Colonic mucosa (tissue), 4 donors: ENCODE data around the gene ZZZ3. TPM values are rescaled to one million over a fixed set of nuclear protein-coding genes. Genes with fewer than 3 reads are reported as not detected.

Source experiments
- DNase-seq: peaks from one replicate; pipeline ENCODE4 v3.0.0-alpha.2; 2020
- H3K27ac ChIP-seq: fragments of 200-600 bp; one replicate; pipeline ENCODE4 v1.8.0; 2021
- H3K27me3 ChIP-seq: fragments of 200-600 bp; one replicate; pipeline ENCODE4 v1.8.0; 2021
- H3K36me3 ChIP-seq: fragments of 200-600 bp; one replicate; pipeline ENCODE4 v1.8.0; 2021
- H3K4me1 ChIP-seq: fragments of 200-600 bp; one replicate; pipeline ENCODE4 v1.8.0; 2021; ENCODE audit warnings: mild to moderate bottlenecking
- H3K4me3 ChIP-seq: fragments of 200-600 bp; one replicate; pipeline ENCODE4 v1.8.0; 2021
- H3K9ac ChIP-seq, 2 donors: one replicate each; pipeline ENCODE4 v1.7.0; 2013; ENCODE audit warnings: control low read depth in 2 of 2, low read depth in 2 of 2, low read length in 2 of 2
- H3K9me3 ChIP-seq: fragments of 200-600 bp; one replicate; pipeline ENCODE4 v1.8.0; 2021
- CTCF ChIP-seq: fragments of 200-600 bp; IDR thresholded peaks from one replicate; pipeline ENCODE4 v1.8.0; 2022; ENCODE audit warnings: antibody characterized with exemption, mild to moderate bottlenecking
- intact Hi-C: fragments of 100-400 bp; cut with DNase I; formaldehyde crosslinking; loops from one replicate; pipeline ENCODE4 v1.14.1; 2022
- total RNA-seq, 2 donors: library from RNA; stranded (reverse); fragmentation: NEBNext Ultra II Directional in 1 of 2; extraction: Animal tissue kit (Norgen Biotek cat#: 25700) in 1 of 2; gene quantifications; one replicate each; pipeline ENCODE4 v1.2.1, GENCODE V29; 2021
- donor health status: healthy.
- donor health status: DM: no; HTN: no; CAD: no.
- donor health status: DM: no; HTN: no; CAD: no.

The ZZZ3 gene
- total RNA-seq, 2 donors from 2014 or later = 28.5 to 30.1 TPM

GRCh38 chr1:77643456-77643855 is 39.0 kb downstream of the ZZZ3 start:
- no peaks in the 10 kb centered on the region for H3K36me3 ChIP-seq
- H3K9me3 ChIP-seq = no peaks in the 10 kb centered on the region
- no peak overlapping the region for H3K4me3 ChIP-seq
- H3K27ac ChIP-seq = no peak overlapping the region
- DNase-seq = no peak
- no peaks in the 10 kb centered on the region for H3K27me3 ChIP-seq
- TF ChIP-seq CTCF = no peak
- no peaks in the 10 kb centered on the region for H3K4me1 ChIP-seq
- intact Hi-C loops = no loop called here
- no peak overlapping the region for H3K9ac ChIP-seq

- H3K27me3 ChIP-seq = no peaks in the 10 kb centered on the region
- H3K4me1 ChIP-seq = no peaks in the 10 kb centered on the region
- DNase-seq = no peak
- no peaks in the 10 kb centered on the region for H3K36me3 ChIP-seq
- no peak for TF ChIP-seq CTCF
- H3K9me3 ChIP-seq = no peaks in the 10 kb centered on the region
- H3K27ac ChIP-seq = no peak overlapping the region
- intact Hi-C loops = no loop called here
- no peak overlapping the region for H3K4me3 ChIP-seq
- no peak overlapping the region for H3K9ac ChIP-seq
Observed at GRCh38 chr1:77642941-77643340, 39.5 kb downstream of the ZZZ3 start.

GRCh38 chr1:77642196-77642595 is 40.3 kb downstream of the ZZZ3 start:
- Histone ChIP-seq H3K4me1 (no peaks in the 10 kb centered on the region), H3K27me3 (no peaks in the 10 kb centered on the region), H3K36me3 (no peaks in the 10 kb centered on the region), H3K9me3 (no peaks in the 10 kb centered on the region), H3K27ac (no peak overlapping the region), H3K4me3 (no peak overlapping the region), H3K9ac (no peak overlapping the region)
- TF ChIP-seq CTCF = no peak
- DNase-seq = no peak
- intact Hi-C loops = no loop called here

- H3K27me3 ChIP-seq = no peaks in the 10 kb centered on the region
- no peak overlapping the region for H3K4me3 ChIP-seq
- no peak overlapping the region for H3K9ac ChIP-seq
- H3K4me1 ChIP-seq = no peaks in the 10 kb centered on the region
- no peak overlapping the region for H3K27ac ChIP-seq
- TF ChIP-seq CTCF = no peak
- no peaks in the 10 kb centered on the region for H3K36me3 ChIP-seq
- no peak for DNase-seq
- intact Hi-C loops = no loop called here
- H3K9me3 ChIP-seq = no peaks in the 10 kb centered on the region
Observed at GRCh38 chr1:77639557-77640069, 42.8 kb downstream of the ZZZ3 start.

GRCh38 chr1:77639056-77639455 is 43.4 kb downstream of the ZZZ3 start:
- TF ChIP-seq CTCF = no peak
- Histone ChIP-seq H3K9ac (no peak overlapping the region), H3K27ac (no peak overlapping the region), H3K9me3 (no peaks in the 10 kb centered on the region), H3K27me3 (no peaks in the 10 kb centered on the region), H3K4me1 (no peaks in the 10 kb centered on the region), H3K36me3 (no peaks in the 10 kb centered on the region), H3K4me3 (no peak overlapping the region)
- intact Hi-C loops = no loop called here
- DNase-seq = no peak
